GM12878 (cell line): ENCODE measurements around the gene PFDN4. TPM values are rescaled to one million over a fixed set of nuclear protein-coding genes. Genes with fewer than 3 reads are reported as not detected.

Source experiments
- HCFC1 ChIP-seq: fragments of 150-350 bp; IDR thresholded peaks from 2 replicates; pipeline ENCODE4 v1.6.1; 2014; ENCODE audit warnings: low read length
- MYC ChIP-seq: IDR thresholded peaks from 2 replicates; pipeline ENCODE4 v1.6.1; 2011; ENCODE audit warnings: mild to moderate bottlenecking, low read length, moderate library complexity, inconsistent platforms; ENCODE audit not compliant: insufficient read depth, insufficient replicate concordance, insufficient read length, severe bottlenecking
- PAX8 ChIP-seq: fragments of 450-650 bp; IDR thresholded peaks from 2 replicates; pipeline ENCODE4 v1.6.1; 2017; ENCODE audit warnings: mild to moderate bottlenecking, moderate library complexity
- POLR2A ChIP-seq: IDR thresholded peaks from 2 replicates; pipeline ENCODE4 v1.6.1; 2011; ENCODE audit warnings: low read depth, mild to moderate bottlenecking, low read length
- POLR2AphosphoS5 ChIP-seq: IDR thresholded peaks from 2 replicates; pipeline ENCODE4 v1.6.1; 2011; ENCODE audit warnings: mild to moderate bottlenecking, low read length, inconsistent platforms
- RCOR1 ChIP-seq: conservative IDR thresholded peaks from 2 replicates; pipeline ENCODE4 v1.6.1; 2012; ENCODE audit warnings: low read depth, low read length, improper control_type of control experiment
- RELA ChIP-seq: fragments of 450-650 bp; IDR thresholded peaks from 2 replicates; pipeline ENCODE4 v1.8.0; 2014; ENCODE audit warnings: borderline replicate concordance; ENCODE audit not compliant: partially characterized antibody
- REST ChIP-seq: IDR thresholded peaks from 2 replicates; pipeline ENCODE4 v1.6.1; 2012; ENCODE audit warnings: mild to moderate bottlenecking, low read depth, low read length
- TARDBP ChIP-seq: IDR thresholded peaks from 2 replicates; pipeline ENCODE4 v1.6.1; 2016; ENCODE audit warnings: borderline replicate concordance
- TCF3 ChIP-seq: IDR thresholded peaks from 2 replicates; pipeline ENCODE4 v1.6.1; 2012; ENCODE audit warnings: low read depth, mild to moderate bottlenecking, low read length, borderline replicate concordance; ENCODE audit not compliant: insufficient read depth
- TCF7 ChIP-seq: IDR thresholded peaks from 2 replicates; pipeline ENCODE4 v1.6.1; 2014; ENCODE audit warnings: antibody characterized with exemption, borderline replicate concordance
- ZNF274 ChIP-seq: IDR thresholded peaks from one replicate; pipeline ENCODE4 v1.8.0; 2011; ENCODE audit not compliant: insufficient read length, insufficient read depth
- polyA plus RNA-seq, 11 experiments: library from polyadenylated mRNA; depleted of rRNA in 4 of 11; unstranded in 6 of 11; stranded (reverse) in 5 of 11; fragments of >200 nt; fragmentation: Nextera tagmentation in 4 of 11; fragmentation: Illumina TruSeq in 1 of 11; extraction: Ambion mirVana in 4 of 11; extraction: Trizol in 1 of 11; gene quantifications; 1 replicate in 1 of 11; 2 replicates in 10 of 11; pipeline versions ENCODE4 v1.2.1 to v1.2.3, GENCODE V29; 2011 to 2016; ENCODE audit warnings: inconsistent platforms in 2 of 11, missing spikeins in 2 of 11, low read depth in 1 of 11
- total RNA-seq, 4 experiments: library from RNA; depleted of rRNA in 3 of 4; stranded (reverse); fragments of >200 nt in 3 of 4; fragmentation: Illumina TruSeq in 1 of 4; extraction: Trizol in 1 of 4; gene quantifications; 2 replicates each; pipeline versions ENCODE4 v1.2.1 to v1.2.3, GENCODE V29; 2013 to 2021
- TF ChIP-seq, protein P1 (sequence below), 3 experiments: IDR thresholded peaks in 2 of 3; conservative IDR thresholded peaks in 1 of 3; 2 replicates each; pipeline ENCODE4 v1.5.1; 2011; ENCODE audit warnings: low read depth in 3 of 3, low read length in 3 of 3, mild to moderate bottlenecking in 3 of 3, control low read depth in 2 of 3, moderate library complexity in 2 of 3, inconsistent platforms in 1 of 3, mixed read lengths in 1 of 3; ENCODE audit not compliant: control insufficient read depth in 2 of 3, insufficient read depth in 1 of 3; ENCODE audit errors: extremely low read depth in 1 of 3
- TF ChIP-seq, protein P2 (sequence below): fragments of 450-650 bp; IDR thresholded peaks from 2 replicates; pipeline ENCODE4 v1.6.1; 2018; ENCODE audit warnings: borderline replicate concordance, mild to moderate bottlenecking; ENCODE audit not compliant: partially characterized antibody

PFDN4 gene
- total and polyA plus RNA-seq, 10 of the 15 experiments (the other 5 are each of a cell fraction or from before 2014, with no cell fraction given) = 36.9 to 136 (median 82.8) TPM

DNA sequence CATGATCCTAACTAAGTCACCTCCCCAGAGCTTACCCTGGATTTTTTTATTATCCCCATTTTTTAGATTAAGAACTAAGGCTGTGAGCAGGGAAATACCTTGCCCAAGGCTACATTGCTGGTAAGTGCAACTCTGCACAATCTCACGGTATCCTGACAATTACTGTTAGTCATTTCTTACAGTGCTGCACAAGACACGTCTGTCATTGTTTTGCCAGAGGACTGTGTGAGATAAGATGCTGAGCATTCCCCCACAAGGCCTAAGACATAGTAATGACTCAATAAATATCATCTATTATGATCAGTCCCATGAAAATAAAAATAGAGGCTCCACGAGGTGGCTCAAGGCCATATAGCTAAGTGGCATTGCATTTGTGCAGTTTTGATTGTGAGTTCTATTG, 21.0 kb downstream of the PFDN4 start (continued):
- TF ChIP-seq, protein P1, sequence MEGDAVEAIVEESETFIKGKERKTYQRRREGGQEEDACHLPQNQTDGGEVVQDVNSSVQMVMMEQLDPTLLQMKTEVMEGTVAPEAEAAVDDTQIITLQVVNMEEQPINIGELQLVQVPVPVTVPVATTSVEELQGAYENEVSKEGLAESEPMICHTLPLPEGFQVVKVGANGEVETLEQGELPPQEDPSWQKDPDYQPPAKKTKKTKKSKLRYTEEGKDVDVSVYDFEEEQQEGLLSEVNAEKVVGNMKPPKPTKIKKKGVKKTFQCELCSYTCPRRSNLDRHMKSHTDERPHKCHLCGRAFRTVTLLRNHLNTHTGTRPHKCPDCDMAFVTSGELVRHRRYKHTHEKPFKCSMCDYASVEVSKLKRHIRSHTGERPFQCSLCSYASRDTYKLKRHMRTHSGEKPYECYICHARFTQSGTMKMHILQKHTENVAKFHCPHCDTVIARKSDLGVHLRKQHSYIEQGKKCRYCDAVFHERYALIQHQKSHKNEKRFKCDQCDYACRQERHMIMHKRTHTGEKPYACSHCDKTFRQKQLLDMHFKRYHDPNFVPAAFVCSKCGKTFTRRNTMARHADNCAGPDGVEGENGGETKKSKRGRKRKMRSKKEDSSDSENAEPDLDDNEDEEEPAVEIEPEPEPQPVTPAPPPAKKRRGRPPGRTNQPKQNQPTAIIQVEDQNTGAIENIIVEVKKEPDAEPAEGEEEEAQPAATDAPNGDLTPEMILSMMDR (IDR thresholded peaks at IDR 0.05 in 2 of 3, conservative IDR thresholded peaks at IDR 0.05 in 1 of 3; ENCODE audit: control insufficient read depth in 2 of 3, extremely low read depth in 1 of 3, insufficient read depth in 1 of 3, low read depth in 3 of 3, low read length in 3 of 3) = no peak
- TF ChIP-seq RCOR1 (no peak), PAX8 (no peak), ZNF274 (no peak), TCF7 (no peak), MYC (no peak), RELA (no peak), POLR2AphosphoS5 (no peak), HCFC1 (no peak), TCF3 (no peak), POLR2A (no peak), TARDBP (no peak), REST (no peak)
- TF ChIP-seq, protein P2, sequence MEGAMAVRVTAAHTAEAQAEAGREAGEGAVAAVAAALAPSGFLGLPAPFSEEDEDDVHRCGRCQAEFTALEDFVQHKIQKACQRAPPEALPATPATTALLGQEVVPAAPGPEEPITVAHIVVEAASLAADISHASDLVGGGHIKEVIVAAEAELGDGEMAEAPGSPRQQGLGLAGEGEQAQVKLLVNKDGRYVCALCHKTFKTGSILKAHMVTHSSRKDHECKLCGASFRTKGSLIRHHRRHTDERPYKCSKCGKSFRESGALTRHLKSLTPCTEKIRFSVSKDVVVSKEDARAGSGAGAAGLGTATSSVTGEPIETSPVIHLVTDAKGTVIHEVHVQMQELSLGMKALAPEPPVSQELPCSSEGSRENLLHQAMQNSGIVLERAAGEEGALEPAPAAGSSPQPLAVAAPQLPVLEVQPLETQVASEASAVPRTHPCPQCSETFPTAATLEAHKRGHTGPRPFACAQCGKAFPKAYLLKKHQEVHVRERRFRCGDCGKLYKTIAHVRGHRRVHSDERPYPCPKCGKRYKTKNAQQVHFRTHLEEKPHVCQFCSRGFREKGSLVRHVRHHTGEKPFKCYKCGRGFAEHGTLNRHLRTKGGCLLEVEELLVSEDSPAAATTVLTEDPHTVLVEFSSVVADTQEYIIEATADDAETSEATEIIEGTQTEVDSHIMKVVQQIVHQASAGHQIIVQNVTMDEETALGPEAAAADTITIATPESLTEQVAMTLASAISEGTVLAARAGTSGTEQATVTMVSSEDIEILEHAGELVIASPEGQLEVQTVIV = no peak
